HepG2 (cell line): ENCODE results near the gene TAF8. TPM values are rescaled to one million over a fixed set of nuclear protein-coding genes. Genes with fewer than 3 reads are reported as not detected.

Source experiments
- ATAC-seq: fragments of 200-7000 bp; cut with Tn5 transposase; 3 replicates; pipeline ENCODE4 v1.9.1; 2020; ENCODE audit warnings: mild to moderate bottlenecking, moderate library complexity
- BruUV-seq: library from RNA; stranded (reverse); fragments of 400-500 nt; replicated peaks from 2 replicates; lab custom pipeline; 2021; lab: Mats Ljungman, UMichigan
- CTCF ChIA-PET: fragments of 300-600 bp; formaldehyde crosslinking; extraction: SDS; loops from one replicate; lab custom pipeline; 2021; ENCODE audit warnings: low total read pairs, inconsistent platforms, low intra/inter-chr PET ratio; lab: Yijun Ruan, JAX
- POLR2A ChIA-PET: fragments of 350-600 bp; sonication (Branson Sonifier 250); formaldehyde crosslinking; loops from one replicate; lab custom pipeline; 2020; ENCODE audit warnings: antibody characterized with exemption, inconsistent platforms; lab: Yijun Ruan, JAX
- DNase-seq: peaks from one replicate; pipeline ENCODE4 v3.0.0-alpha.2; 2015; ENCODE audit warnings: low spot score
- FAIRE-seq: peaks from 3 replicates; lab custom pipeline; 2011; peaks lifted over from hg19 to GRCh38; lab: Jason Lieb, UNC
- H2AFZ ChIP-seq: one replicate; pipeline ENCODE4 v1.6.1; 2011; ENCODE audit warnings: low read length, inconsistent platforms
- H3K27ac ChIP-seq: fragments of 300-600 bp; 3 replicates; pipeline ENCODE4 v1.8.0; 2011; ENCODE audit warnings: mixed run types, mild to moderate bottlenecking, mixed read lengths, low read length, inconsistent platforms; ENCODE audit not compliant: insufficient read depth; ENCODE audit errors: extremely low read length
- H3K27me3 ChIP-seq, 2 experiments: fragments of 200-600 bp in 1 of 2; 2 replicates in 1 of 2; 3 replicates in 1 of 2; pipeline versions ENCODE4 v1.6.0 to v1.8.0; 2011; ENCODE audit warnings: low read length in 2 of 2, mild to moderate bottlenecking in 2 of 2, moderate library complexity in 2 of 2, inconsistent platforms in 1 of 2; ENCODE audit not compliant: insufficient read depth in 2 of 2, control insufficient read depth in 1 of 2
- H3K36me3 ChIP-seq, 2 experiments: fragments of 200-600 bp in 1 of 2; replicated peaks in 1 of 2; 2 replicates in 1 of 2; 3 replicates in 1 of 2; pipeline versions ENCODE4 v1.5.1 to v1.8.0; 2011; ENCODE audit warnings: low read length in 2 of 2, inconsistent platforms in 1 of 2; ENCODE audit not compliant: insufficient read depth in 2 of 2, control insufficient read depth in 1 of 2
- H3K4me1 ChIP-seq: 2 replicates; pipeline ENCODE4 v1.5.1; 2012; ENCODE audit warnings: low read length, inconsistent platforms; ENCODE audit not compliant: insufficient read depth
- H3K4me2 ChIP-seq: 2 replicates; pipeline ENCODE4 v1.6.0; 2011; ENCODE audit warnings: low read depth, low read length, inconsistent platforms
- H3K4me3 ChIP-seq, 3 experiments: fragments of 200-600 bp in 1 of 3; sonication (generic), shearing (Covaris generic) in 1 of 3; replicated peaks in 1 of 3; 2 replicates each; pipeline ENCODE4 v1.5.1; 2011 to 2016; ENCODE audit warnings: low read length in 3 of 3, inconsistent platforms in 2 of 3, low read depth in 2 of 3, mild to moderate bottlenecking in 2 of 3, control low read depth in 1 of 3, mixed read lengths in 1 of 3; ENCODE audit not compliant: insufficient read depth in 1 of 3
- H3K79me2 ChIP-seq: one replicate; pipeline ENCODE4 v1.6.1; 2011; ENCODE audit warnings: low read length, inconsistent platforms; ENCODE audit not compliant: insufficient read depth
- H3K9ac ChIP-seq: 2 replicates; pipeline ENCODE4 v1.6.0; 2011; ENCODE audit warnings: mild to moderate bottlenecking, low read depth, low read length, inconsistent platforms; ENCODE audit not compliant: insufficient read depth
- H3K9me3 ChIP-seq: 2 replicates; pipeline ENCODE4 v1.5.1; 2012; ENCODE audit warnings: mild to moderate bottlenecking, low read length
- H4K20me1 ChIP-seq: 2 replicates; pipeline ENCODE4 v1.6.0; 2011; ENCODE audit warnings: inconsistent platforms, mild to moderate bottlenecking, low read length, moderate library complexity; ENCODE audit not compliant: insufficient read depth
- ISX ChIP-seq: sonication (generic); formaldehyde crosslinking; conservative IDR thresholded peaks from 2 replicates; pipeline ENCODE4 v1.5.0; 2020; ENCODE audit warnings: missing genetic modification reagents
- KDM5A ChIP-seq: fragments of 200-600 bp; sonication (generic); IDR thresholded peaks from 2 replicates; pipeline ENCODE4 v1.7.0; 2018; ENCODE audit warnings: antibody characterized with exemption, mild to moderate bottlenecking, low read length, borderline replicate concordance
- MTA3 ChIP-seq: sonication (generic); formaldehyde crosslinking; IDR thresholded peaks from 2 replicates; pipeline ENCODE4 v1.4.0; 2020; ENCODE audit warnings: missing genetic modification reagents
- ZNF549 ChIP-seq: sonication (generic); formaldehyde crosslinking; IDR thresholded peaks from 2 replicates; pipeline ENCODE4 v1.5.0; 2020; ENCODE audit warnings: missing genetic modification reagents
- WGBS: methylation state at CpG from one replicate; pipeline ENCODE4 v1.1.6; 2017; ENCODE audit warnings: low lambda C conversion rate; 5-methylcytosine and 5-hydroxymethylcytosine counted together
- in situ Hi-C: cut with HindIII; loops from 2 replicates; pipeline ENCODE4 v1.10.0; 2017; ENCODE audit warnings: low pct_unique_long_range_greater_than_20kb; ENCODE audit not compliant: extremely low pct_ligation_motif_present
- intact Hi-C: fragments of 100-400 bp; cut with micrococcal nuclease; formaldehyde crosslinking; loops from one replicate; pipeline ENCODE4 v1.10.0; 2022; ENCODE audit not compliant: unreplicated experiment
- polyA plus RNA-seq, 8 experiments: library from polyadenylated mRNA; depleted of rRNA in 3 of 8; stranded (reverse) in 7 of 8; unstranded in 1 of 8; fragments of >200 nt; fragmentation: Illumina TruSeq in 4 of 8; extraction: Trizol in 4 of 8; gene quantifications; 2 replicates each; pipeline versions ENCODE4 v1.2.1 to v1.2.3, GENCODE V29; 2011 to 2016; ENCODE audit warnings: low read depth in 4 of 8, missing spikeins in 1 of 8, mixed read lengths in 1 of 8; ENCODE audit not compliant: insufficient read depth in 1 of 8
- total RNA-seq, 5 experiments: library from RNA; depleted of rRNA; stranded (reverse); fragments of >200 nt; fragmentation: Illumina TruSeq; extraction: Trizol; gene quantifications; 2 replicates each; pipeline ENCODE4 v1.2.3, GENCODE V29; 2016; ENCODE audit warnings: low read depth in 1 of 5
- TF ChIP-seq, protein P1 (sequence below): sonication (generic); formaldehyde crosslinking; conservative IDR thresholded peaks from 2 replicates; pipeline ENCODE4 v1.8.0; 2022; ENCODE audit warnings: low read depth, missing genetic modification reagents
- TF ChIP-seq, protein P2 (sequence below): sonication (generic); formaldehyde crosslinking; IDR thresholded peaks from one replicate; pipeline ENCODE4 v1.5.1; 2020; ENCODE audit warnings: mild to moderate bottlenecking, missing genetic modification reagents; ENCODE audit errors: not compliant biosample characterization

Gene TAF8
- total and polyA plus RNA-seq, 2 of the 13 experiments (the other 11 are each of a cell fraction or from before 2014, with no cell fraction given) = 25.2 to 25.8 TPM

DNA sequence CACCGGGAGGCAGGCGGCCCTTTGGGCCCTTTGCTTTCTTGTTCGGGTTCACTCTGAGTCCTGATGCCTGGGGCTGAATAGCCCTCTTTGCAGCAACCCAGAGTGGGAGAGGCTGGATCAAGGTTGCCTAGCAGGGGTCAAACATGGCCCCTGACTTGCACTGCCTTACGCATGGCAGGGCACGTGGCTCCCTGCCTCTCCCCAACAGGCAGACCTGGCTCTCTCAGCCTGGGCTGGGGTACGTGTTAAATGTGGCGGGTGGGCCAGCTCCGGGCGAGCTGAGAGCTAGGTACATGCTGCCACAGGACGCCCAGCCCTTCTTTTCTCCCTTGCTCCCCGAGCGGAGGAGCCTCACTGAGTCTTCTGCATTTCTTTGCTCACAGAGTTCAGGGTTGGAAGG, 84.8 kb downstream of the TAF8 start:
- FAIRE-seq (no peak), ATAC-seq (no peak), DNase-seq (no peak)
- H3K9ac ChIP-seq = no peak overlapping the region
- in situ Hi-C loops = no loop called here
- no peaks in the 10 kb centered on the region for H3K79me2 ChIP-seq
- H3K4me3 ChIP-seq = no peak overlapping the region
- TF ChIP-seq MTA3 (no peak), KDM5A (no peak), ZNF549 (CRISPR knock-in tag) (no peak), ISX (no peak)
- TF ChIP-seq, protein P1, sequence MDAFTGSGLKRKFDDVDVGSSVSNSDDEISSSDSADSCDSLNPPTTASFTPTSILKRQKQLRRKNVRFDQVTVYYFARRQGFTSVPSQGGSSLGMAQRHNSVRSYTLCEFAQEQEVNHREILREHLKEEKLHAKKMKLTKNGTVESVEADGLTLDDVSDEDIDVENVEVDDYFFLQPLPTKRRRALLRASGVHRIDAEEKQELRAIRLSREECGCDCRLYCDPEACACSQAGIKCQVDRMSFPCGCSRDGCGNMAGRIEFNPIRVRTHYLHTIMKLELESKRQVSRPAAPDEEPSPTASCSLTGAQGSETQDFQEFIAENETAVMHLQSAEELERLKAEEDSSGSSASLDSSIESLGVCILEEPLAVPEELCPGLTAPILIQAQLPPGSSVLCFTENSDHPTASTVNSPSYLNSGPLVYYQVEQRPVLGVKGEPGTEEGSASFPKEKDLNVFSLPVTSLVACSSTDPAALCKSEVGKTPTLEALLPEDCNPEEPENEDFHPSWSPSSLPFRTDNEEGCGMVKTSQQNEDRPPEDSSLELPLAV = no peak
- TF ChIP-seq, protein P2, sequence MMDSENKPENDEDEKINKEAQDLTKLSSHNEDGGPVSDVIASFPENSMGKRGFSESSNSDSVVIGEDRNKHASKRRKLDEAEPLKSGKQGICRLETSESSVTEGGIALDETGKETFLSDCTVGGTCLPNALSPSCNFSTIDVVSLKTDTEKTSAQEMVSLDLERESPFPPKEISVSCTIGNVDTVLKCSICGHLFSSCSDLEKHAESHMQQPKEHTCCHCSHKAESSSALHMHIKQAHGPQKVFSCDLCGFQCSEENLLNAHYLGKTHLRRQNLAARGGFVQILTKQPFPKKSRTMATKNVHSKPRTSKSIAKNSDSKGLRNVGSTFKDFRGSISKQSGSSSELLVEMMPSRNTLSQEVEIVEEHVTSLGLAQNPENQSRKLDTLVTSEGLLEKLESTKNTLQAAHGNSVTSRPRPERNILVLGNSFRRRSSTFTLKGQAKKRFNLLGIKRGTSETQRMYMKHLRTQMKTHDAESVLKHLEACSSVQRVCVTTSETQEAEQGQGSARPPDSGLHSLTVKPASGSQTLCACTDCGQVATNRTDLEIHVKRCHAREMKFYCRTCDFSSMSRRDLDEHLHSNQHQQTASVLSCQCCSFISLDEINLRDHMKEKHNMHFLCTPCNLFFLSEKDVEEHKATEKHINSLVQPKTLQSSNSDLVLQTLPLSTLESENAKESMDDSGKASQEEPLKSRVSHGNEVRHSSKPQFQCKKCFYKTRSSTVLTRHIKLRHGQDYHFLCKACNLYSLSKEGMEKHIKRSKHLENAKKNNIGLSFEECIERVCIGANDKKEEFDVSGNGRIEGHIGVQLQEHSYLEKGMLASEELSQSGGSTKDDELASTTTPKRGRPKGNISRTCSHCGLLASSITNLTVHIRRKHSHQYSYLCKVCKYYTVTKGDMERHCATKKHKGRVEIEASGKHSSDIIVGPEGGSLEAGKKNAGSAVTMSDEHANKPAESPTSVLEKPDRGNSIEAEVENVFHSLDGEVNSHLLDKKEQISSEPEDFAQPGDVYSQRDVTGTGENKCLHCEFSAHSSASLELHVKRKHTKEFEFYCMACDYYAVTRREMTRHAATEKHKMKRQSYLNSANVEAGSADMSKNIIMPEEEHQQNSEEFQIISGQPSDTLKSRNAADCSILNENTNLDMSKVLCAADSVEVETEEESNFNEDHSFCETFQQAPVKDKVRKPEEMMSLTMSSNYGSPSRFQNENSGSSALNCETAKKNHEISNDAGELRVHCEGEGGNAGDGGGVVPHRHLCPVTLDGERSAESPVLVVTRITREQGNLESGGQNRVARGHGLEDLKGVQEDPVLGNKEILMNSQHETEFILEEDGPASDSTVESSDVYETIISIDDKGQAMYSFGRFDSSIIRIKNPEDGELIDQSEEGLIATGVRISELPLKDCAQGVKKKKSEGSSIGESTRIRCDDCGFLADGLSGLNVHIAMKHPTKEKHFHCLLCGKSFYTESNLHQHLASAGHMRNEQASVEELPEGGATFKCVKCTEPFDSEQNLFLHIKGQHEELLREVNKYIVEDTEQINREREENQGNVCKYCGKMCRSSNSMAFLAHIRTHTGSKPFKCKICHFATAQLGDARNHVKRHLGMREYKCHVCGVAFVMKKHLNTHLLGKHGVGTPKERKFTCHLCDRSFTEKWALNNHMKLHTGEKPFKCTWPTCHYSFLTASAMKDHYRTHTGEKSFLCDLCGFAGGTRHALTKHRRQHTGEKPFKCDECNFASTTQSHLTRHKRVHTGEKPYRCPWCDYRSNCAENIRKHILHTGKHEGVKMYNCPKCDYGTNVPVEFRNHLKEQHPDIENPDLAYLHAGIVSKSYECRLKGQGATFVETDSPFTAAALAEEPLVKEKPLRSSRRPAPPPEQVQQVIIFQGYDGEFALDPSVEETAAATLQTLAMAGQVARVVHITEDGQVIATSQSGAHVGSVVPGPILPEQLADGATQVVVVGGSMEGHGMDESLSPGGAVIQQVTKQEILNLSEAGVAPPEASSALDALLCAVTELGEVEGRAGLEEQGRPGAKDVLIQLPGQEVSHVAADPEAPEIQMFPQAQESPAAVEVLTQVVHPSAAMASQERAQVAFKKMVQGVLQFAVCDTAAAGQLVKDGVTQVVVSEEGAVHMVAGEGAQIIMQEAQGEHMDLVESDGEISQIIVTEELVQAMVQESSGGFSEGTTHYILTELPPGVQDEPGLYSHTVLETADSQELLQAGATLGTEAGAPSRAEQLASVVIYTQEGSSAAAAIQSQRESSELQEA (CRISPR knock-in tag) = no peak
- H3K36me3 ChIP-seq = no peaks in the 10 kb centered on the region
- POLR2A ChIA-PET = interaction anchor here (0.8 kb wide), 1 partner anchor 39 kb away, joined by 3 read pairs; no protein-coding TSS in a partner anchor
- CTCF ChIA-PET = no interaction called here
- H2AFZ ChIP-seq = no peak overlapping the region
- intact Hi-C loops = no loop called here
- BruUV-seq = no TSS peak
- no peaks in the 10 kb centered on the region for H3K27me3 ChIP-seq
- H3K4me2 ChIP-seq = no peak overlapping the region
- WGBS = 87% methylated on average over 12 of the region's 12 CpGs
- H3K9me3 ChIP-seq = no peaks in the 10 kb centered on the region
- H3K4me1 ChIP-seq = peaks cover 60% of the 10 kb centered on the region
- no peak overlapping the region for H3K27ac ChIP-seq
- no peaks in the 10 kb centered on the region for H4K20me1 ChIP-seq
